Heart left ventricle (tissue), 16 donors: ENCODE data around the gene PLEKHM2. TPM values are rescaled to one million over a fixed set of nuclear protein-coding genes. Genes with fewer than 3 reads are reported as not detected.

Source experiments
- ATAC-seq, 4 donors: fragments of 200-7000 bp; cut with Tn5 transposase; one replicate each; pipeline ENCODE4 v1.9.1; 2020 to 2022; ENCODE audit warnings: moderate library complexity in 4 of 4, mild to moderate bottlenecking in 3 of 4, moderate number of reproducible peaks in 1 of 4
- DNase-seq, 5 donors: peaks; one replicate each; pipeline ENCODE4 v3.0.0-alpha.2; 2020
- H3K27ac ChIP-seq, 12 donors: fragments of 200-600 bp; sonication (generic) in 4 of 12; one replicate each; pipeline versions ENCODE4 v1.5.0 to v1.8.0; 2016 to 2022; ENCODE audit warnings: mild to moderate bottlenecking in 2 of 12
- H3K27me3 ChIP-seq, 9 donors: fragments of 200-600 bp; sonication (generic) in 2 of 9; one replicate each; pipeline versions ENCODE4 v1.5.1 to v1.8.0; 2016 to 2022; ENCODE audit warnings: mild to moderate bottlenecking in 3 of 9
- H3K36me3 ChIP-seq, 9 donors: fragments of 200-600 bp; sonication (generic) in 2 of 9; one replicate each; pipeline versions ENCODE4 v1.5.0 to v1.8.0; 2018 to 2022; ENCODE audit warnings: mild to moderate bottlenecking in 2 of 9
- H3K4me1 ChIP-seq, 12 donors: fragments of 200-600 bp; sonication (generic) in 4 of 12; one replicate each; pipeline versions ENCODE4 v1.5.0 to v1.8.0; 2016 to 2022; ENCODE audit warnings: mild to moderate bottlenecking in 3 of 12
- H3K4me3 ChIP-seq, 12 donors: fragments of 200-600 bp; sonication (generic) in 4 of 12; one replicate each; pipeline versions ENCODE4 v1.5.0 to v1.8.0; 2017 to 2022; ENCODE audit warnings: mild to moderate bottlenecking in 9 of 12, moderate library complexity in 4 of 12
- H3K9me3 ChIP-seq, 12 donors: fragments of 200-600 bp; sonication (generic) in 4 of 12; one replicate each; pipeline versions ENCODE4 v1.5.0 to v1.8.0; 2016 to 2022; ENCODE audit warnings: mild to moderate bottlenecking in 1 of 12
- POLR2A ChIP-seq, 2 donors: fragments of 450-650 bp; IDR thresholded peaks; one replicate each; pipeline ENCODE4 v1.6.1; 2017; ENCODE audit warnings: antibody characterized with exemption in 2 of 2, mild to moderate bottlenecking in 2 of 2, moderate library complexity in 2 of 2
- WGBS, 4 donors: extraction: QIAGEN DNeasy Blood & Tissue Kit in 2 of 4; methylation state at CpG; one replicate each; pipeline versions ENCODE4 v1.1.5 to v1.1.7; 2013 to 2018; 5-methylcytosine and 5-hydroxymethylcytosine counted together
- intact Hi-C, 10 donors: fragments of 100-400 bp; cut with DNase I; formaldehyde crosslinking; loops; one replicate each; pipeline versions ENCODE4 v1.11.1 to v1.14.2; 2022
- polyA plus RNA-seq, 2 donors: library from polyadenylated mRNA; stranded (reverse); fragments of 200-250 nt; gene quantifications; one replicate each; pipeline ENCODE4 v1.2.3, GENCODE V29; 2013
- total RNA-seq, 9 donors: library from RNA; depleted of rRNA in 2 of 9; stranded (reverse); fragments of >200 nt in 2 of 9; fragmentation: NEBNext Ultra II Directional in 3 of 9; extraction: Animal tissue kit (Norgen Biotek cat#: 25700) in 3 of 9; gene quantifications; one replicate each; pipeline versions ENCODE4 v1.1.0 to v1.2.4, GENCODE V29; 2016 to 2023
- TF ChIP-seq, protein P1 (sequence below), 12 donors: fragments of 200-600 bp; sonication (generic) in 4 of 12; IDR thresholded peaks; one replicate each; pipeline versions ENCODE4 v1.5.0 to v1.8.0; 2018 to 2022; ENCODE audit warnings: antibody characterized with exemption in 12 of 12, mild to moderate bottlenecking in 5 of 12
- donor health status: ischemic (EF 13 %, LVEDD 7.1; RV severe dilation, severe dysfunction).
- donor health status: healthy with polysubstance abuse.
- donor health status: DM: no; HTN: yes; CAD: no.
- donor health status: DM: no; HTN: no; CAD: no.
- donor health status: ischemic (EF 25% LVEDD 6.9; RV normal size, moderate dysfunction).
- donor health status: ischemic (EF 25% LVEDD 5.7; RV mildly dilated, moderate dysfunction).
- donor health status: healthy.
- donor health status: DM: yes; HTN: yes; CAD: no.
- donor health status: ischemic (EF 35%, LVEDD 5.7; RV mildly dilated, moderate dysfunction).
- donor health status: nonischemic (EF 11% LVEDD 7.7; RV severe dilation, severe dysfunction).
- donor health status: DM: yes; HTN: yes; CAD: no.
- donor health status: PGD.
- donor health status: ischemic (EF 29% LVEDD 5.4; RV normal size, mild dysfunction).
- donor health status: nonischemic (EF 23%, LVEDD 6.1; RV moderate dilation, normal function).

PLEKHM2 gene
- total and polyA plus RNA-seq, 11 donors, result 69.9 to 150 (median 84.4) TPM

DNA sequence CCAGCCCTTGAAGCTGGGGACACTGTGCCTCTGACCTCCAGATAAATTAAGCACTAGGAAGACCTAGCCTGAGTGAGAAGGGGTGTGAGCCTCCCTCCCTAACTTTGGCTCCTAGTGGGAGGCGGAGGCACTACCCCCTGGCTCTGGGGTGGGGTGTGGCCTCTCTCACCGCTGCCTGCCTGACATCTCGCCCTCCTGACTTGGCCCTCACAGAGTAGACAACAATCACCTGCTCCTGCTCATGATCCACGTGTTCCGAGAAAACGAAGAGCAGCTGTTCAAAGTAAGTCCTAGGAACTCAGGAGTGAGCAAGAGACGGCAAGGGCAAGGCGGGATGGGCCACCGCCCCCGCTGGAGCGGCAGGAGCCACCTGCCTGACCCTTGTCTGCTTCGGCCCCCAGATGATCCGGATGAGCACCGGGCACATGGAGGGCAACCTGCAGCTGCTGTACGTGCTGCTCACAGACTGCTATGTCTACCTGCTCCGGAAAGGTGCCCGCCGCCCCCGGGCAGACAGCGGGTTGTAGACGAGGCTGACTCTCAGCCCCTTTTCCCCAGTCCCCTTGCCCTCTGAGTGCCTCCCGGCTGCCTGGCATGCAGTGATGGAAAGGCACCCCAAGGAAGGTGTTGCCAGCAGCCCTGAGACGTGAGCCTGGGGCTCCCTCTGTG, 43.9 kb downstream of the PLEKHM2 start:
- DNase-seq (peak in 2 of 5 donors; percentile 27 to 33), ATAC-seq (peak; percentile 10 to 48 (median 34))
- H3K9me3 ChIP-seq, result no peaks in the 10 kb centered on the region
- H3K27me3 ChIP-seq, result no peaks in the 10 kb centered on the region
- peaks cover 0 to 17% (median 1%) of the 10 kb centered on the region in 12 donors for H3K4me1 ChIP-seq
- TF ChIP-seq, protein P1, sequence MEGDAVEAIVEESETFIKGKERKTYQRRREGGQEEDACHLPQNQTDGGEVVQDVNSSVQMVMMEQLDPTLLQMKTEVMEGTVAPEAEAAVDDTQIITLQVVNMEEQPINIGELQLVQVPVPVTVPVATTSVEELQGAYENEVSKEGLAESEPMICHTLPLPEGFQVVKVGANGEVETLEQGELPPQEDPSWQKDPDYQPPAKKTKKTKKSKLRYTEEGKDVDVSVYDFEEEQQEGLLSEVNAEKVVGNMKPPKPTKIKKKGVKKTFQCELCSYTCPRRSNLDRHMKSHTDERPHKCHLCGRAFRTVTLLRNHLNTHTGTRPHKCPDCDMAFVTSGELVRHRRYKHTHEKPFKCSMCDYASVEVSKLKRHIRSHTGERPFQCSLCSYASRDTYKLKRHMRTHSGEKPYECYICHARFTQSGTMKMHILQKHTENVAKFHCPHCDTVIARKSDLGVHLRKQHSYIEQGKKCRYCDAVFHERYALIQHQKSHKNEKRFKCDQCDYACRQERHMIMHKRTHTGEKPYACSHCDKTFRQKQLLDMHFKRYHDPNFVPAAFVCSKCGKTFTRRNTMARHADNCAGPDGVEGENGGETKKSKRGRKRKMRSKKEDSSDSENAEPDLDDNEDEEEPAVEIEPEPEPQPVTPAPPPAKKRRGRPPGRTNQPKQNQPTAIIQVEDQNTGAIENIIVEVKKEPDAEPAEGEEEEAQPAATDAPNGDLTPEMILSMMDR (IDR thresholded peaks at IDR 0.05), result no peak
- no peak for TF ChIP-seq POLR2A (IDR thresholded peaks at IDR 0.05)
- intact Hi-C loops, result no loop called here
- H3K36me3 ChIP-seq, result peaks cover 0 to 99% (median 94%) of the 10 kb centered on the region in 9 donors
- peak overlapping the region in 4 of 12 donors; percentile 7 to 52 (median 39) for H3K27ac ChIP-seq
- no peak overlapping the region for H3K4me3 ChIP-seq
- 85 to 90% (median 87%) methylated on average over 10 to 23 of the region's 23 CpGs for WGBS, 4 donors

DNA sequence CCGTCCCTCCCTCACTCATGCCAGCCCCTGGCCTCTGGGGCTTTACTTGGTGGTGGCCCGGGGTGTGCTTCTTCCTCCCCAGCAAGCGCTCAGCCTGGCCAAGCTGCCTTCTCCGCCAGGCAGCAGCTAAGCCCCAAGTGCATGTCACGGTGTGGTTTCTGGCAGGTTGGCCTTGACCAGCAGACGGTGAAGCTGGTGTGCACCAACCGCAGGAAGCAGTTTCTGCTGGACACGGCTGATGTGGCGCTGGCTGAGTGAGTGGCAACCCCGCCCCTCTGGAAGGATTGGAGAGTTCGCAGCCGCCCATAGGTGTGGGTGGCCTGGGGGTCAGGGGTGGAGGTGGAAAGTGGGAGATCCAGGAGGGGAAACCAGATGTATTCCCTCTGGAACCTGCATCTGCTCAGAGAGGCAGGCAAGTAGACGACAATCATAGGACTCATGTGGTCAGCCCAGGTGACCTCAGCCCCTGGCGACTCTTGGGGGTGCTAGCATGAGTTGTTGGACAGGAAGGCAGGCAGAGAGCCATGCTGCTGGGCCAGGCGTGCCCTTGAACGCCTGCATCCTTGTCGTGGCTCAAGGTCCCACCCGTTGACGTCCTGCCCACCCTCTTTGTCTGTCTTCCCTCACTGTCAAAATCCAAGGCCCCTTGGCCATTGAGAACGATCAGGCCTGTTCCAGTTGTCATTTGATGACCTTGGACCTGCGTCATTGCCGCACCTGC, 45.0 kb downstream of the PLEKHM2 start:
- intact Hi-C loops, result no loop called here
- Histone ChIP-seq H3K36me3 (peaks cover 0 to 99% (median 94%) of the 10 kb centered on the region in 9 donors), H3K4me3 (no peak overlapping the region), H3K9me3 (no peaks in the 10 kb centered on the region), H3K27me3 (no peaks in the 10 kb centered on the region), H3K4me1 (peaks cover 0 to 17% (median 1%) of the 10 kb centered on the region in 12 donors), H3K27ac (peak overlapping the region in 3 of 12 donors; percentile 33 to 53 (median 39))
- no peak for TF ChIP-seq POLR2A (IDR thresholded peaks at IDR 0.05)
- TF ChIP-seq, protein P1 (IDR thresholded peaks at IDR 0.05), result no peak
- peak in 2 of 4 donors; percentile 8 to 10 for ATAC-seq
- 66 to 83% (median 79%) methylated on average over 9 to 22 of the region's 22 CpGs for WGBS, 4 donors
- DNase-seq, result peak in 2 of 5 donors; percentile 14 to 25

DNA sequence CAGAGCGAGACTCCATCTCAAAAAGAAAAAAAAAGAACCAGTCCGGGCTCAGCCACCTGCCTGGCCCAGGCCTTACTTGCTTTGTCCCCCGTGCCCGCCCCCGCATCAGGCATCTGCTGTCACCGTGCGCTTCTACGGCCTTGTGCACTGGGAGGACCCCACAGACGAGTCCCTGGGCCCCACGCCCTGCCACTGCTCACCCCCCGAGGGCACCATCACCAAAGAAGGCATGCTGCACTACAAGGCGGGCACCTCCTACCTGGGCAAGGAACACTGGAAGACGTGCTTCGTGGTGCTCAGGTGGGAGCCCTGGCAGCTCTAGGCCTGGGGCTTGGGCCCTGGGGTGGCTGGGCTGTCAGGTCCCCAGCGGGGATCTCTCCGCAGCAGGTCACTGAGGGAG, 46.3 kb downstream of the PLEKHM2 start:
- H3K9me3 ChIP-seq, result no peaks in the 10 kb centered on the region
- no peak overlapping the region for H3K4me3 ChIP-seq
- H3K4me1 ChIP-seq, result peaks cover 0 to 26% (median 7%) of the 10 kb centered on the region in 12 donors
- peaks cover 0 to 96% (median 94%) of the 10 kb centered on the region in 9 donors for H3K36me3 ChIP-seq
- 93 to 96% (median 94%) methylated on average over 14 to 16 of the region's 16 CpGs for WGBS, 4 donors
- no peak for ATAC-seq
- TF ChIP-seq POLR2A (IDR thresholded peaks at IDR 0.05), result no peak
- no peaks in the 10 kb centered on the region for H3K27me3 ChIP-seq
- H3K27ac ChIP-seq, result no peak overlapping the region
- intact Hi-C loops, result loop anchor here in 3 of 10 donors (10.0 kb wide), 3 partner anchors 46 to 136 kb away; partner anchors contain the start of gene PLEKHM2 (in 1 of the 3)
- DNase-seq, result no peak

DNA sequence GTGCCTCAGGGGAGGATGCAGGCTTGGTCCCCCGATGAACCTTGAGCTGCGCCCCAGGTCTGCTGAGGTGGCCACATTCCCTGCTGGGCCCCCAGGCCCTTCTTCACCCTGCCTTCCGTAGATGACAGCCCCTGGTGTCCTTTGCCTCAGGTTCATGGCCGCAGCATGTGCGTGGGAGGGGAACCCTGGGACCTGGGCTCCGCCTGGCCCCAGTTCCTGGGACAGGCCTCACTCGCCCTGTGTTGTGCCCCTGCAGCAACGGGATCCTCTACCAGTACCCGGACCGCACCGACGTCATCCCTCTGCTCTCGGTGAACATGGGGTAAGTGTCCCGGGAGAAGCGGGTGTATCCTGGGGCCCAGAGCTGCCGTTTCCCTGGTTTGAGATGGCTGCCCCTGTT, 46.8 kb downstream of the PLEKHM2 start:
- peaks cover 0 to 91% (median 89%) of the 10 kb centered on the region in 9 donors for H3K36me3 ChIP-seq
- H3K9me3 ChIP-seq, result no peaks in the 10 kb centered on the region
- H3K27me3 ChIP-seq, result no peaks in the 10 kb centered on the region
- WGBS, 4 donors, result 90 to 95% (median 92%) methylated on average over 12 to 16 of the region's 16 CpGs
- H3K4me3 ChIP-seq, result no peak overlapping the region
- no peak for DNase-seq
- TF ChIP-seq POLR2A (IDR thresholded peaks at IDR 0.05), result no peak
- TF ChIP-seq, protein P1 (IDR thresholded peaks at IDR 0.05), result no peak
- H3K4me1 ChIP-seq, result peaks cover 0 to 31% (median 12%) of the 10 kb centered on the region in 12 donors
- intact Hi-C loops, result loop anchor here in 3 of 10 donors (10.0 kb wide), 3 partner anchors 46 to 136 kb away; partner anchors contain the start of gene PLEKHM2 (in 1 of the 3)
- H3K27ac ChIP-seq, result no peak overlapping the region
- ATAC-seq, result no peak
